ENCODE data around the gene MRNIP.

MRNIP gene

GRCh38 chr5:179788193-179788854, 70.3 kb downstream of the MRNIP start:
- no peak for DNase-seq
